ENCODE measurements around the gene STN1.

- no peak for TF ChIP-seq EZH2 (IDR thresholded peaks at IDR 0.05; ENCODE audit: insufficient read depth, low read length)
- no peak for TF ChIP-seq CTCF (IDR thresholded peaks at IDR 0.05; ENCODE audit: insufficient read depth, low read depth, low read length)
Observed at GRCh38 chr10:103923502-103923901, 5.5 kb upstream of the STN1 start.

Measured in astrocyte (in vitro differentiated cells and primary cell).